ENCODE measurements around the gene KCNH1.

Gene KCNH1

GRCh38 chr1:210730023-210730422 lies 403.9 kb downstream of the KCNH1 start:
- in situ Hi-C loops (cut with HindIII; ENCODE audit: low sequenced_read_pairs) = no loop called here

- in situ Hi-C loops (cut with HindIII; ENCODE audit: low sequenced_read_pairs) = no loop called here
These were observed 405.4 kb downstream of the KCNH1 start for GRCh38 chr1:210728437-210729149.

- in situ Hi-C loops (cut with HindIII; ENCODE audit: low sequenced_read_pairs) = no loop called here
These were observed 406.2 kb downstream of the KCNH1 start for GRCh38 chr1:210727709-210728108.

- in situ Hi-C loops (cut with HindIII; ENCODE audit: low sequenced_read_pairs) = no loop called here
These were observed 407.3 kb downstream of the KCNH1 start for GRCh38 chr1:210726621-210727020.

- in situ Hi-C loops (cut with HindIII; ENCODE audit: low sequenced_read_pairs) = no loop called here
These were observed 409.2 kb downstream of the KCNH1 start for GRCh38 chr1:210724768-210725167.

- in situ Hi-C loops (cut with HindIII; ENCODE audit: low sequenced_read_pairs) = no loop called here
These were observed 410.3 kb downstream of the KCNH1 start for GRCh38 chr1:210723646-210724045.

GRCh38 chr1:210722410-210723081 lies 411.4 kb downstream of the KCNH1 start:
- in situ Hi-C loops (cut with HindIII; ENCODE audit: low sequenced_read_pairs) = no loop called here

- in situ Hi-C loops (cut with HindIII; ENCODE audit: low sequenced_read_pairs) = no loop called here
These were observed 418.9 kb downstream of the KCNH1 start for GRCh38 chr1:210715072-210715471.

- in situ Hi-C loops (cut with HindIII; ENCODE audit: low sequenced_read_pairs) = no loop called here
These were observed 421.9 kb downstream of the KCNH1 start for GRCh38 chr1:210711825-210712612.

GRCh38 chr1:210709701-210710100 lies 424.2 kb downstream of the KCNH1 start:
- in situ Hi-C loops (cut with HindIII; ENCODE audit: low sequenced_read_pairs) = no loop called here

- in situ Hi-C loops (cut with HindIII; ENCODE audit: low sequenced_read_pairs) = no loop called here
These were observed 426.4 kb downstream of the KCNH1 start for GRCh38 chr1:210707300-210708240.

GRCh38 chr1:210706246-210706645 lies 427.7 kb downstream of the KCNH1 start:
- in situ Hi-C loops (cut with HindIII; ENCODE audit: low sequenced_read_pairs) = no loop called here

GRCh38 chr1:210705086-210705485 lies 428.9 kb downstream of the KCNH1 start:
- in situ Hi-C loops (cut with HindIII; ENCODE audit: low sequenced_read_pairs) = no loop called here

- in situ Hi-C loops (cut with HindIII; ENCODE audit: low sequenced_read_pairs) = no loop called here
These were observed 430.4 kb downstream of the KCNH1 start for GRCh38 chr1:210703593-210703992.

- in situ Hi-C loops (cut with HindIII; ENCODE audit: low sequenced_read_pairs) = no loop called here
These were observed 431.4 kb downstream of the KCNH1 start for GRCh38 chr1:210702506-210702905.

- in situ Hi-C loops (cut with HindIII; ENCODE audit: low sequenced_read_pairs) = no loop called here
These were observed 433.4 kb downstream of the KCNH1 start for GRCh38 chr1:210700511-210700910.

GRCh38 chr1:210700083-210700482 lies 433.9 kb downstream of the KCNH1 start:
- in situ Hi-C loops (cut with HindIII; ENCODE audit: low sequenced_read_pairs) = no loop called here

GRCh38 chr1:210698661-210699060 lies 435.3 kb downstream of the KCNH1 start:
- in situ Hi-C loops (cut with HindIII; ENCODE audit: low sequenced_read_pairs) = no loop called here

- in situ Hi-C loops (cut with HindIII; ENCODE audit: low sequenced_read_pairs) = no loop called here
These were observed 436.8 kb downstream of the KCNH1 start for GRCh38 chr1:210697185-210697584.

GRCh38 chr1:210696709-210697108 lies 437.2 kb downstream of the KCNH1 start:
- in situ Hi-C loops (cut with HindIII; ENCODE audit: low sequenced_read_pairs) = no loop called here

GRCh38 chr1:210695026-210695425 lies 438.9 kb downstream of the KCNH1 start:
- in situ Hi-C loops (cut with HindIII; ENCODE audit: low sequenced_read_pairs) = no loop called here
